ENCODE data around the gene FCGR2B.
A peak's percentile ranks its signal among the peaks of the same experiment; 100 is the strongest.
"Not testable (repeated sequence)": the region's sequence is repeated elsewhere in the genome, so short reads cannot be mapped to it uniquely, and the experiment has no call there.

Gene FCGR2B

GRCh38 chr1:161706482-161707347 is 43.8 kb downstream of the FCGR2B start, which contains the start of gene FCRLA:
FCRLA (plus strand) TSS chr1:161707229; CDS start chr1:161707265, 36 bp downstream.
- DNase-seq = peak; percentile 27

GRCh38 chr1:161707503-161707902 is 44.6 kb downstream of the FCGR2B start:
- no peak for DNase-seq

- DNase-seq = no peak
Measured at GRCh38 chr1:161709373-161709772, 46.4 kb downstream of the FCGR2B start.

GRCh38 chr1:161710560-161710959 is 47.6 kb downstream of the FCGR2B start:
- DNase-seq = no peak

GRCh38 chr1:161718559-161719324 is 55.8 kb downstream of the FCGR2B start:
- no peak for DNase-seq

GRCh38 chr1:161719325-161719611 is 56.3 kb downstream of the FCGR2B start:
- DNase-seq = no peak

- no peak for DNase-seq
Measured at GRCh38 chr1:161720422-161720821, 57.5 kb downstream of the FCGR2B start.

- no peak for DNase-seq
Measured at GRCh38 chr1:161720956-161721737, 58.2 kb downstream of the FCGR2B start, which contains the start of gene FCRLB. FCRLB (plus strand) TSS chr1:161721544; CDS start chr1:161722673, 1,129 bp downstream.

- DNase-seq = no peak
Measured at GRCh38 chr1:161721738-161722343, 58.9 kb downstream of the FCGR2B start.

GRCh38 chr1:161722406-161722805 is 59.5 kb downstream of the FCGR2B start:
- no peak for DNase-seq

- DNase-seq = no peak
Measured at GRCh38 chr1:161723459-161724141, 60.7 kb downstream of the FCGR2B start.

- DNase-seq = not testable (repeated sequence)
Measured at GRCh38 chr1:161725258-161725907, 62.4 kb downstream of the FCGR2B start.

- DNase-seq = peak; percentile 25
Measured at GRCh38 chr1:161725908-161726472, 63.0 kb downstream of the FCGR2B start.

- DNase-seq = peak; percentile 61
Measured at GRCh38 chr1:161726473-161727255, 63.7 kb downstream of the FCGR2B start.

- peak; percentile 36 for DNase-seq
Measured at GRCh38 chr1:161727256-161727924, 64.4 kb downstream of the FCGR2B start.

Data from stimulated activated CD4-positive, alpha-beta T cell treated with anti-CD3 and anti-CD28 coated beads, Interleukin-4, amount 100 ng/mL, for 24 hours (primary cell).